ENCODE measurements around the gene PLCG1. TPM values are rescaled to one million over a fixed set of nuclear protein-coding genes. Genes with fewer than 3 reads are reported as not detected.

Gene PLCG1
- total RNA-seq, 2 donors from 2014 or later = 227 to 257 TPM

- H3K36me3 Mint-ChIP-seq (ENCODE audit: low read depth) = no peaks in the 10 kb centered on the region
- no peak overlapping the region for H3K27ac ChIP-seq (ENCODE audit: low read depth, low read length)
- WGBS, 2 experiments (ENCODE audit: insufficient coverage in 1 of 2, insufficient read length in 1 of 2) = 100% methylated on average over 1 of the region's 1 CpG; no CpG with 5 or more reads in 1 of the 2 experiments
- H3K27ac Mint-ChIP-seq = no peak overlapping the region
- no peak for DNase-seq
- H3K27me3 ChIP-seq (ENCODE audit: control insufficient read depth, insufficient read depth, low read length, poor library complexity, severe bottlenecking) = no peaks in the 10 kb centered on the region
- no peaks in the 10 kb centered on the region for H3K36me3 ChIP-seq (ENCODE audit: control insufficient read depth, insufficient read depth, low read length)
- H3K27me3 Mint-ChIP-seq (ENCODE audit: insufficient read depth) = no peaks in the 10 kb centered on the region
- no peak overlapping the region for H3K9ac ChIP-seq (ENCODE audit: extremely low read depth, low read length, poor library complexity, severe bottlenecking)
- H3K9me3 Mint-ChIP-seq = no peaks in the 10 kb centered on the region
- no peaks in the 10 kb centered on the region for H3K4me1 ChIP-seq (ENCODE audit: control insufficient read depth, insufficient read depth, low read length)
- TF ChIP-seq CTCF (conservative IDR thresholded peaks at IDR 0.05) = no peak
- H3K4me3 ChIP-seq (ENCODE audit: low read length) = no peak overlapping the region
- H3K9me3 ChIP-seq (ENCODE audit: control insufficient read depth, low read length) = no peaks in the 10 kb centered on the region
- no peak overlapping the region for H3K4me3 Mint-ChIP-seq
- H3K4me1 Mint-ChIP-seq = peaks cover 2% of the 10 kb centered on the region
Observed at GRCh38 chr20:41222296-41222695, 85.0 kb downstream of the PLCG1 start.

DNA sequence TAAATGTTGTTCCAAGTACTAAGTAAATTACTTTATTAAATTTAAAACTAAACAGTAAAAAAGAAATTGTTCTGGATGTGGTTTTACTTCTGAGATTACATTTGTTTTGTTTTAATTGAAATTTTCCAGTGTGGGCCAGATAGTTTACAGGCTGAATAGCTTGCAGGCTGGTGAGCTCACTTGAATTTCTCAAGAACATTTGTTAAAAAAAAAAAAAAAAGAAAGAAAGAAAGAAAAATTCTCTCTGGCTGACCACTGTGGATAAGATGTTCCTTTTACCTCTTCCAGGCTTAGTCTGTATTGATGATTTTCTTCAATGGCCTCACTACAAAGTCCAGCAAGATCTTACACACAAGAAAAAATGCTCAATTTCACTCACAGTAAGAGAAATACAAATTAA is 85.4 kb downstream of the PLCG1 start:
- Histone ChIP-seq H3K4me1 (ENCODE audit: control insufficient read depth, insufficient read depth, low read length) (no peaks in the 10 kb centered on the region), H3K27ac (ENCODE audit: low read depth, low read length) (no peak overlapping the region), H3K36me3 (ENCODE audit: control insufficient read depth, insufficient read depth, low read length) (no peaks in the 10 kb centered on the region), H3K9ac (ENCODE audit: extremely low read depth, low read length, poor library complexity, severe bottlenecking) (no peak overlapping the region), H3K9me3 (ENCODE audit: control insufficient read depth, low read length) (no peaks in the 10 kb centered on the region), H3K27me3 (ENCODE audit: control insufficient read depth, insufficient read depth, low read length, poor library complexity, severe bottlenecking) (no peaks in the 10 kb centered on the region), H3K4me3 (ENCODE audit: low read length) (no peak overlapping the region)
- Mint-ChIP-seq H3K4me3 (no peak overlapping the region), H3K9me3 (no peaks in the 10 kb centered on the region), H3K4me1 (peaks cover 2% of the 10 kb centered on the region), H3K27ac (no peak overlapping the region), H3K27me3 (ENCODE audit: insufficient read depth) (no peaks in the 10 kb centered on the region), H3K36me3 (ENCODE audit: low read depth) (no peaks in the 10 kb centered on the region)
- no peak for TF ChIP-seq CTCF (conservative IDR thresholded peaks at IDR 0.05)
- DNase-seq = no peak

DNA sequence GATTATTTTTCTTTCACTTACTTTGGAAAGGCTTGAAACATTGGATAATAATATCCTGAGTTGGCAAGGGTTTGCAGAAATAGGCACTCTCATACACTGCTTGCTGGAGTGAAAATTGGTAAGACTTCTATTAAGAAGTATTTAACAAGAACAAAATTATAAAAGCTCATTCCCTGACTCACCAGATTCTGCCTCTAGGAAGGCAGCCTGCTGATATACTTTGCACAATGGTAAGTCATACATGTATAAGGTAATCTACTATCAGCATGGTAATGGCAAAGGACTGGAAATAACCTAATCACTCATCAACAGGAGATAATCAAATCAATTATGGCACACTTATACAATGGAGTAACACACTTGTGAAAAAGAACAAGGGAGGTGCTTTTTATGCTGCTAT is 85.8 kb downstream of the PLCG1 start:
- Histone ChIP-seq H3K9me3 (ENCODE audit: control insufficient read depth, low read length) (no peaks in the 10 kb centered on the region), H3K27me3 (ENCODE audit: control insufficient read depth, insufficient read depth, low read length, poor library complexity, severe bottlenecking) (no peaks in the 10 kb centered on the region), H3K4me1 (ENCODE audit: control insufficient read depth, insufficient read depth, low read length) (no peaks in the 10 kb centered on the region), H3K4me3 (ENCODE audit: low read length) (no peak overlapping the region), H3K36me3 (ENCODE audit: control insufficient read depth, insufficient read depth, low read length) (no peaks in the 10 kb centered on the region), H3K27ac (ENCODE audit: low read depth, low read length) (no peak overlapping the region), H3K9ac (ENCODE audit: extremely low read depth, low read length, poor library complexity, severe bottlenecking) (no peak overlapping the region)
- H3K27me3 Mint-ChIP-seq (ENCODE audit: insufficient read depth) = no peaks in the 10 kb centered on the region
- no peak for TF ChIP-seq CTCF (conservative IDR thresholded peaks at IDR 0.05)
- peaks cover 2% of the 10 kb centered on the region for H3K4me1 Mint-ChIP-seq
- no peaks in the 10 kb centered on the region for H3K36me3 Mint-ChIP-seq (ENCODE audit: low read depth)
- no peak overlapping the region for H3K27ac Mint-ChIP-seq
- no peak overlapping the region for H3K4me3 Mint-ChIP-seq
- H3K9me3 Mint-ChIP-seq = no peaks in the 10 kb centered on the region
- DNase-seq = no peak
